ENCODE measurements around the gene PNMA8A.
A peak's percentile ranks its signal among the peaks of the same experiment; 100 is the strongest.

The PNMA8A gene

DNA sequence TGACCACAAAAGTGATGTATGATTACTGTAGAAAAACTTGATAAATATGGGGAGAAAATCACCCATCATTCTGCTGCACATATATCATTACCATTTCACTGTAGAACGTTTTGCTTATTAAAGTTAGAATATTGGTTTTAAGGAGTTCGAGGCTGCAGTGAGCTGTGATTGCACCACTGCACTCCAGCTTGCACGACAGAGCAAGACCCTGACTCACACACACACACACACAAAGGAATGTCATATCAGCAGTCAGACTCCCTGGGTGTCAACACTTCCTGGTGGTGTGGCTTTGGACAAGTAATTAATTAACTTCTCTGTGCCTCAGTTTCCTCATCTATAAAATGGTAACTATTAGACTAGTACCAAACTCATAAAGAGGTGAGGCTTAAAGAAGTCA lies 11.3 kb upstream of the PNMA8A start:
- H3K79me2 ChIP-seq (ENCODE audit: insufficient read depth, low read length): no peaks in the 10 kb centered on the region
- H3K9ac ChIP-seq (ENCODE audit: low read depth, low read length, poor library complexity, severe bottlenecking): no peak overlapping the region
- H4K20me1 ChIP-seq (ENCODE audit: insufficient read depth, low read length, poor library complexity, severe bottlenecking): no peaks in the 10 kb centered on the region
- H3K9me3 ChIP-seq (ENCODE audit: insufficient read depth, low read depth, low read length): no peaks in the 10 kb centered on the region
- H3K4me2 ChIP-seq (ENCODE audit: low read depth, low read length, poor library complexity, severe bottlenecking): no peak overlapping the region
- H3K4me1 ChIP-seq (ENCODE audit: insufficient read depth, low read length, poor library complexity, severe bottlenecking): no peaks in the 10 kb centered on the region
- no peaks in the 10 kb centered on the region for H3K27me3 ChIP-seq (ENCODE audit: insufficient read depth, low read length, poor library complexity, severe bottlenecking)
- H3K36me3 ChIP-seq (ENCODE audit: insufficient read depth, low read length): no peaks in the 10 kb centered on the region
- no peak for TF ChIP-seq EZH2phosphoT487 (IDR thresholded peaks at IDR 0.05; ENCODE audit: borderline replicate concordance)
- TF ChIP-seq, protein P1, sequence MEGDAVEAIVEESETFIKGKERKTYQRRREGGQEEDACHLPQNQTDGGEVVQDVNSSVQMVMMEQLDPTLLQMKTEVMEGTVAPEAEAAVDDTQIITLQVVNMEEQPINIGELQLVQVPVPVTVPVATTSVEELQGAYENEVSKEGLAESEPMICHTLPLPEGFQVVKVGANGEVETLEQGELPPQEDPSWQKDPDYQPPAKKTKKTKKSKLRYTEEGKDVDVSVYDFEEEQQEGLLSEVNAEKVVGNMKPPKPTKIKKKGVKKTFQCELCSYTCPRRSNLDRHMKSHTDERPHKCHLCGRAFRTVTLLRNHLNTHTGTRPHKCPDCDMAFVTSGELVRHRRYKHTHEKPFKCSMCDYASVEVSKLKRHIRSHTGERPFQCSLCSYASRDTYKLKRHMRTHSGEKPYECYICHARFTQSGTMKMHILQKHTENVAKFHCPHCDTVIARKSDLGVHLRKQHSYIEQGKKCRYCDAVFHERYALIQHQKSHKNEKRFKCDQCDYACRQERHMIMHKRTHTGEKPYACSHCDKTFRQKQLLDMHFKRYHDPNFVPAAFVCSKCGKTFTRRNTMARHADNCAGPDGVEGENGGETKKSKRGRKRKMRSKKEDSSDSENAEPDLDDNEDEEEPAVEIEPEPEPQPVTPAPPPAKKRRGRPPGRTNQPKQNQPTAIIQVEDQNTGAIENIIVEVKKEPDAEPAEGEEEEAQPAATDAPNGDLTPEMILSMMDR (conservative IDR thresholded peaks at IDR 0.05; ENCODE audit: low read length): no peak
- no peak overlapping the region for H3K4me3 ChIP-seq (ENCODE audit: low read length, poor library complexity, severe bottlenecking)
- H2AFZ ChIP-seq (ENCODE audit: low read length): no peak overlapping the region
- H3K9me2 ChIP-seq (replicated peaks; ENCODE audit: low read depth, low read length): no peaks in the 10 kb centered on the region
- H3F3A ChIP-seq (ENCODE audit: low read depth): no peaks in the 10 kb centered on the region

DNA sequence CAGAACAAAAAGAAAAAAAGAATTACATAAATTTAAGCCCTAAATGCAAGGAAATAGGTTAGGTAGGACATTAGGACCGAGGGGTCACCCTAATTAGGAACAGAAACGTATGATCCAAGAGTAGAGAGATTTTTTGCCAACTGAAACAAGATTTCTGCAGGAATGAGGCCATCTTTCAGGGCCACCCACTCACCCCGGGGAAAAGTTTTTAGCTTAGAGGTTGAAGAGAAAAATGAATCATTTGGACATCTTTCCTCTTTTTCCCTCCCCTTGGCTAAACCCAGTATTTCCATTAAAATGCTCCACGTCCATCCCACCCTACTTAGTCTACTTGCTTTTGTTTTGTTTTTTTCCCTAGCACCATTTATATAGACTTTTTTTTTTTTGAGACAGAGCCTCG lies 10.6 kb upstream of the PNMA8A start:
- Histone ChIP-seq H2AFZ (ENCODE audit: low read length) (0 out of 2 replicates have a peak overlapping the region, but pooled peaks have one; percentile 27), H3K4me3 (ENCODE audit: low read length, poor library complexity, severe bottlenecking) (no peak overlapping the region), H3K9me2 (replicated peaks; ENCODE audit: low read depth, low read length) (no peaks in the 10 kb centered on the region), H3K27me3 (ENCODE audit: insufficient read depth, low read length, poor library complexity, severe bottlenecking) (no peaks in the 10 kb centered on the region), H3K4me1 (ENCODE audit: insufficient read depth, low read length, poor library complexity, severe bottlenecking) (no peaks in the 10 kb centered on the region), H4K20me1 (ENCODE audit: insufficient read depth, low read length, poor library complexity, severe bottlenecking) (no peaks in the 10 kb centered on the region), H3K4me2 (ENCODE audit: low read depth, low read length, poor library complexity, severe bottlenecking) (no peak overlapping the region), H3K79me2 (ENCODE audit: insufficient read depth, low read length) (no peaks in the 10 kb centered on the region), H3F3A (ENCODE audit: low read depth) (no peaks in the 10 kb centered on the region), H3K9me3 (ENCODE audit: insufficient read depth, low read depth, low read length) (no peaks in the 10 kb centered on the region), H3K9ac (ENCODE audit: low read depth, low read length, poor library complexity, severe bottlenecking) (no peak overlapping the region), H3K36me3 (ENCODE audit: insufficient read depth, low read length) (no peaks in the 10 kb centered on the region)
- TF ChIP-seq EZH2phosphoT487 (IDR thresholded peaks at IDR 0.05; ENCODE audit: borderline replicate concordance): no peak
- TF ChIP-seq, protein P1 (conservative IDR thresholded peaks at IDR 0.05; ENCODE audit: low read length): no peak

DNA sequence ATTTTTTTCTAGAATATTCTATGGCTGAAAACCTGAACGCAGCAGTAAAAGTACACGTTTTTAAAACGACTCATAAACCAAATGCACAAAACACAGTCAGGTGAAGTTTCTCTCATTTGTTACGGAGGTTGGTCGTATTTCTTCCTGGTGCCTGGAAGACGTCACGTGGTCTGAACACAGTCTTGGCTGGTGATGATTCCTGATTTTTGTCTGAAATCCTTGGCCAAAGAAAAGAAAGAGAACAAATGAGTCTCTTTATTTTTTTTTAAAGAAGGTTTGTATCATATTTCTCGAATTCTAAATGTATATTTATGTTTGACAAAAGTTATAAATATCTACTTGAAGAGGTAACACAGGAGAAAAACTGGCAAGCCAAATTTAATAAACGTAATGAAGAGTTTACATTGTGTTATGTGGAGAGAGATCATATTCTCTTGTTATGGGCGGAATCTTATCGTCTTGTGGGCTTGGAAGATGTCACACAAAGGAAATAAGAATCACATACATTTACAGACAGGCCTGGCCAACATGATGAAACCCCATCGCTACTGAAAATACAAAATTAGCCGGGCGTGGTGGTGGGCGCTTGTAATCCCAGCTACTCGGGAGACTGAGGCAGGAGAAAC lies 10.0 kb upstream of the PNMA8A start:
- H3K27me3 ChIP-seq (ENCODE audit: insufficient read depth, low read length, poor library complexity, severe bottlenecking): no peaks in the 10 kb centered on the region
- no peaks in the 10 kb centered on the region for H3K79me2 ChIP-seq (ENCODE audit: insufficient read depth, low read length)
- H3K9me3 ChIP-seq (ENCODE audit: insufficient read depth, low read depth, low read length): no peaks in the 10 kb centered on the region
- no peaks in the 10 kb centered on the region for H3F3A ChIP-seq (ENCODE audit: low read depth)
- H2AFZ ChIP-seq (ENCODE audit: low read length): no peak overlapping the region
- H3K9ac ChIP-seq (ENCODE audit: low read depth, low read length, poor library complexity, severe bottlenecking): no peak overlapping the region
- H3K4me2 ChIP-seq (ENCODE audit: low read depth, low read length, poor library complexity, severe bottlenecking): no peak overlapping the region
- no peaks in the 10 kb centered on the region for H3K36me3 ChIP-seq (ENCODE audit: insufficient read depth, low read length)
- no peak for TF ChIP-seq EZH2phosphoT487 (IDR thresholded peaks at IDR 0.05; ENCODE audit: borderline replicate concordance)
- TF ChIP-seq, protein P1 (conservative IDR thresholded peaks at IDR 0.05; ENCODE audit: low read length): no peak
- H3K9me2 ChIP-seq (replicated peaks; ENCODE audit: low read depth, low read length): no peaks in the 10 kb centered on the region
- H4K20me1 ChIP-seq (ENCODE audit: insufficient read depth, low read length, poor library complexity, severe bottlenecking): no peaks in the 10 kb centered on the region
- H3K4me3 ChIP-seq (ENCODE audit: low read length, poor library complexity, severe bottlenecking): no peak overlapping the region
- no peaks in the 10 kb centered on the region for H3K4me1 ChIP-seq (ENCODE audit: insufficient read depth, low read length, poor library complexity, severe bottlenecking)
